Suprapubic skin (tissue), 4 donors: ENCODE data around the gene PDLIM4. TPM values are rescaled to one million over a fixed set of nuclear protein-coding genes. Genes with fewer than 3 reads are reported as not detected.

Experiments used
- DNase-seq, 2 donors: peaks; one replicate each; pipeline ENCODE4 v3.0.0-alpha.2; 2019; ENCODE audit warnings: low spot score in 2 of 2
- H3K27ac ChIP-seq: fragments of 200-600 bp; sonication (generic); one replicate; pipeline ENCODE4 v1.5.1; 2019
- H3K27me3 ChIP-seq: fragments of 200-600 bp; sonication (generic); one replicate; pipeline ENCODE4 v1.5.1; 2019
- H3K36me3 ChIP-seq: fragments of 200-600 bp; sonication (generic); one replicate; pipeline ENCODE4 v1.5.1; 2019
- H3K4me1 ChIP-seq: fragments of 200-600 bp; sonication (generic); one replicate; pipeline ENCODE4 v1.5.1; 2019
- H3K4me3 ChIP-seq: fragments of 200-600 bp; sonication (generic); one replicate; pipeline ENCODE4 v1.5.1; 2019; ENCODE audit warnings: mild to moderate bottlenecking
- H3K9me3 ChIP-seq: fragments of 200-600 bp; sonication (generic); one replicate; pipeline ENCODE4 v1.5.1; 2019
- CTCF ChIP-seq, 2 donors: fragments of 200-600 bp in 1 of 2; fragments of 450-650 bp in 1 of 2; sonication (generic) in 1 of 2; IDR thresholded peaks; one replicate each; pipeline ENCODE4 v1.5.1; 2016 to 2019; ENCODE audit warnings: antibody characterized with exemption in 2 of 2, mild to moderate bottlenecking in 1 of 2, moderate library complexity in 1 of 2
- EP300 ChIP-seq: sonication (generic); formaldehyde crosslinking; IDR thresholded peaks from one replicate; pipeline ENCODE4 v1.6.1; 2017; ENCODE audit warnings: antibody characterized with exemption
- POLR2A ChIP-seq, 2 donors: fragments of 450-650 bp; IDR thresholded peaks; one replicate each; pipeline ENCODE4 v1.6.1; 2017; ENCODE audit warnings: antibody characterized with exemption in 2 of 2, mild to moderate bottlenecking in 2 of 2, moderate library complexity in 2 of 2
- POLR2AphosphoS5 ChIP-seq, 3 donors: sonication (generic); formaldehyde crosslinking; IDR thresholded peaks; one replicate each; pipeline ENCODE4 v1.6.1; 2017; ENCODE audit warnings: antibody characterized with exemption in 3 of 3
- WGBS: methylation state at CpG from one replicate; pipeline ENCODE4 v1.1.5; 2018; 5-methylcytosine and 5-hydroxymethylcytosine counted together
- total RNA-seq, 4 donors: library from RNA; depleted of rRNA; stranded (reverse); fragments of >200 nt; gene quantifications; one replicate each; pipeline ENCODE4 v1.1.0, GENCODE V29; 2016

PDLIM4 gene
- total RNA-seq, 4 donors from 2014 or later = 110 to 128 (median 114) TPM

DNA sequence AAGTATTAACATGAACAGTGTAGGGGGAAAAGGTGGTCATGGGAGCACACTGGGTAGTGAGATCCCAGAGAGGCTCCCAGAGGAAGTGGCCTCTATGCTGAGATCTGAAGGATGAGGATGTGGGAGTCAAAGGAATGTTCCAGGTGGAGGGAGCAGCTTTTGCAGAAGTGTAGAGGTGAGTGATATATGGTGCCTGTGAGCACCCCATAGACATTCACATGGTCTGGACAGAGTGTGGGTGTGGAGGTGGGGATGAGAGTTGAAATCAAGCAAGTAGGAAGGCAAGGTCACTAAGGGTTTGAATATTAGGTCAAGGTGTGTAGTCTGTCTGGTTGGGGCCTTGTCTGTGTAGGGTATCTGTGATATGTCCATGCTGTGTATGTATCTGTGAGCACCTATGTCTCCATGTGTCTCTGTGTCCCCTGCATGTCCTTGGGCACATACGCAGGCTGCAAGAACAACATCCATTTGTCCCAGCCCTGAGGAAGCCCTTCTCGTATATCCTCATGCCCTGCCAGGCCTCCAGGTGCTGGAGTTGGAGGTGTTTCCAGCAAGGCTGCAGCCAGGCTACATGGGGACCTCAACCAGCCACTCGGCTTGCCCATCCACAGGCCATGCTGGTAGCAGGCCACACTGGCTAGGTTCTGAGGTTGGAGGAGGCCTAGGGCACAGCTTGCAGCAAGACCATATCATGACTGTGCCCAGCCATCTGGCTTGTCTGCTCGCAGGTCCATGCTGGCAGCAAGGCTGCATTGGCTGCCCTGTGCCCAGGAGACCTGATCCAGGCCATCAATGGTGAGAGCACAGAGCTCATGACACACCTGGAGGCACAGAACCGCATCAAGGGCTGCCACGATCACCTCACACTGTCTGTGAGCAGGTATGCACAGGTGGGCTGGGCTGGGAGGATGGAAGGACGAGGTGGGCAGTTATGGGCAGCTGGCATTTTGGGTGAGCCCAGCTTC is 4.7 kb downstream of the PDLIM4 start:
- TF ChIP-seq CTCF (IDR thresholded peaks at IDR 0.05) (no peak), POLR2A (IDR thresholded peaks at IDR 0.05) (no peak), POLR2AphosphoS5 (IDR thresholded peaks at IDR 0.05) (no peak), EP300 (no peak)
- no peaks in the 10 kb centered on the region for H3K27me3 ChIP-seq
- peak overlapping the region; percentile 29 for H3K27ac ChIP-seq
- 60% methylated on average over 2 of the region's 7 CpGs for WGBS
- H3K4me3 ChIP-seq = peak overlapping the region; percentile 0
- peaks cover 27% of the 10 kb centered on the region for H3K36me3 ChIP-seq
- no peaks in the 10 kb centered on the region for H3K9me3 ChIP-seq
- DNase-seq = no peak
- peaks cover 89% of the 10 kb centered on the region for H3K4me1 ChIP-seq

- H3K4me3 ChIP-seq = no peak overlapping the region
- no peak for TF ChIP-seq EP300
- no peak for TF ChIP-seq POLR2AphosphoS5 (IDR thresholded peaks at IDR 0.05)
- TF ChIP-seq POLR2A (IDR thresholded peaks at IDR 0.05) = no peak
- no peak for TF ChIP-seq CTCF (IDR thresholded peaks at IDR 0.05)
- H3K36me3 ChIP-seq = peaks cover 35% of the 10 kb centered on the region
- peak overlapping the region; percentile 71 for H3K27ac ChIP-seq
- H3K27me3 ChIP-seq = no peaks in the 10 kb centered on the region
- peaks cover 89% of the 10 kb centered on the region for H3K4me1 ChIP-seq
- no peak for DNase-seq
- no peaks in the 10 kb centered on the region for H3K9me3 ChIP-seq
- WGBS = 100% methylated on average over 2 of the region's 2 CpGs
Measured at GRCh38 chr5:132262882-132263547, 5.5 kb downstream of the PDLIM4 start.

DNA sequence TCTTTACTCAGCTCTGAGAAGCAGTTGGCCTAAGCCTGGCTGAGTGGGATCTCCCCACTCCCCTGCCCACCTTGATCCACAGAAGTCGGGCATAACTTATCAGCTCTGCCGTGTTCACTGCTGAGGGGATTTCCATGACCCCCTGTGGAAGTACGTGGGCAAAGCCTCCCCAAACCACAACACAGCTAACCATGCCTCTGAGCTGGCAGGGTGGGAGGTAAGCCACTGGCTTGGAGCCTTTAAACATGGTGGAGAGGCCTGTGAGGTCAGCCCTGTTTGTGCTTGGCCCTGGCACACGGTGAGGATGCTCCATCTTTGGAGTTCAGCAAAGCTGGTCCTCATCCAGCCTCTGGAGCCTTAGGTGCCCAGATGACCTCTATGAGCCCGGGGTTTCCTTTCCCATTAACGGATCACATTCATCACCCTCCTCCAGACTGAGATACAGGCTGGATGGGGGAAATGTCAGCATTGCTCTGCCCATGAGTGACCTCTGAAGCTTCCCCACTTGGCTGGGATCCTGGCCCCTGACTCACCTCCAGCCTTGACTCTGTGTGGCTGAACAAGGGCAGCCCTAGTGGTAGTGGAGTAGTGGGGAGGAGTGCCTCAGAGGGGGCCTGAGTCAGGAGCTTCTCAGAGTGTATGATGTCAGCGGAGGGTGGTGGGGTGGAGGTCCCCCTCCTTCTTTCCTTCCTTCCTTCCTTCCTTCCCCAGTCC is 6.2 kb downstream of the PDLIM4 start:
- no peak overlapping the region for H3K4me3 ChIP-seq
- H3K27me3 ChIP-seq = no peaks in the 10 kb centered on the region
- no peaks in the 10 kb centered on the region for H3K9me3 ChIP-seq
- DNase-seq = peak in 1 of 2 donors; percentile 75
- WGBS = 47% methylated on average over 5 of the region's 7 CpGs
- TF ChIP-seq POLR2A (IDR thresholded peaks at IDR 0.05) = no peak
- TF ChIP-seq POLR2AphosphoS5 (IDR thresholded peaks at IDR 0.05) = no peak
- TF ChIP-seq EP300 = no peak
- no peak for TF ChIP-seq CTCF (IDR thresholded peaks at IDR 0.05)
- H3K27ac ChIP-seq = peak overlapping the region; percentile 71
- peaks cover 87% of the 10 kb centered on the region for H3K4me1 ChIP-seq
- peaks cover 35% of the 10 kb centered on the region for H3K36me3 ChIP-seq

GRCh38 chr5:132264546-132265335 is 7.2 kb downstream of the PDLIM4 start:
- H3K4me3 ChIP-seq = no peak overlapping the region
- TF ChIP-seq CTCF (IDR thresholded peaks at IDR 0.05) (no peak), POLR2AphosphoS5 (IDR thresholded peaks at IDR 0.05) (no peak), EP300 (no peak), POLR2A (IDR thresholded peaks at IDR 0.05) (peak in 1 of 2 donors; percentile 12)
- H3K27me3 ChIP-seq = no peaks in the 10 kb centered on the region
- WGBS = 72% methylated on average over 4 of the region's 4 CpGs
- H3K36me3 ChIP-seq = peaks cover 41% of the 10 kb centered on the region
- H3K4me1 ChIP-seq = peaks cover 86% of the 10 kb centered on the region
- peak overlapping the region; percentile 71 for H3K27ac ChIP-seq
- H3K9me3 ChIP-seq = no peaks in the 10 kb centered on the region
- no peak for DNase-seq
